ENCODE measurements around the gene ALG9. TPM values are rescaled to one million over a fixed set of nuclear protein-coding genes. Genes with fewer than 3 reads are reported as not detected.

The ALG9 gene
- total and polyA plus RNA-seq, 2 donors (not counting 1 experiment from before 2014, with no cell fraction given): 30.9 to 43.8 TPM

DNA sequence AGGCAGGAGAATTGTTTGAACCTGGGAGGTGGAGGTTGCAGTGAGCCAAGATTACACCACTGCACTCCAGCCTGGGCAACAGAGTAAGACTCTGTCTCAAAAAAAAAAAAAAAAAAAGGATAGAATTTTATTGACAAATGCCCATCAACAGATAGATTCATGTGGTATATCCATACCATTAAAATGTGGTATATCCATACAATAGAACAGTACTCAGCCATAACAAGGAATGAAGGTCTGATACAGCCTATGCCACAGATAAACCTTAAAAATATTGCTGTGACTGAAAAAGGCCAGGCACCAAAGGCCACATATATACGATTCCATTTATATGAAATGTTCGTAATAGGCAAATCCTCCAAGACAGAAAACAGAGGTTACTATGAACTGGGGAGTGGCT lies 59.9 kb downstream of the ALG9 start:
- H3K36me3 ChIP-seq (ENCODE audit: control insufficient read depth, insufficient read depth, low read length): no peaks in the 10 kb centered on the region
- no peaks in the 10 kb centered on the region for H3K4me1 ChIP-seq (ENCODE audit: control insufficient read depth, extremely low read depth, insufficient read depth, low read length)
- no peaks in the 10 kb centered on the region for H3K9me3 ChIP-seq (ENCODE audit: control insufficient read depth, insufficient read depth, low read depth, low read length)
- H3K79me2 ChIP-seq (ENCODE audit: control insufficient read depth, insufficient read depth, low read length): no peaks in the 10 kb centered on the region
- no peak overlapping the region for H3K4me2 ChIP-seq (ENCODE audit: extremely low read depth, insufficient read depth, low read length)
- no peak overlapping the region for H3K4me3 ChIP-seq (replicated peaks in 1 of 4; ENCODE audit: control extremely low read depth in 1 of 4, insufficient read depth in 1 of 4, low read depth in 3 of 4, low read length in 4 of 4)
- no peak overlapping the region for H3K9ac ChIP-seq (ENCODE audit: insufficient read depth, low read length)
- H3K27me3 ChIP-seq (ENCODE audit: control insufficient read depth, insufficient read depth, low read length): no peaks in the 10 kb centered on the region
- H4K20me1 ChIP-seq (ENCODE audit: control insufficient read depth, extremely low read depth, insufficient read depth, low read length): no peaks in the 10 kb centered on the region
- no peak for TF ChIP-seq EZH2 (IDR thresholded peaks at IDR 0.05; ENCODE audit: low read length, missing control alignments)
- TF ChIP-seq, protein P1, sequence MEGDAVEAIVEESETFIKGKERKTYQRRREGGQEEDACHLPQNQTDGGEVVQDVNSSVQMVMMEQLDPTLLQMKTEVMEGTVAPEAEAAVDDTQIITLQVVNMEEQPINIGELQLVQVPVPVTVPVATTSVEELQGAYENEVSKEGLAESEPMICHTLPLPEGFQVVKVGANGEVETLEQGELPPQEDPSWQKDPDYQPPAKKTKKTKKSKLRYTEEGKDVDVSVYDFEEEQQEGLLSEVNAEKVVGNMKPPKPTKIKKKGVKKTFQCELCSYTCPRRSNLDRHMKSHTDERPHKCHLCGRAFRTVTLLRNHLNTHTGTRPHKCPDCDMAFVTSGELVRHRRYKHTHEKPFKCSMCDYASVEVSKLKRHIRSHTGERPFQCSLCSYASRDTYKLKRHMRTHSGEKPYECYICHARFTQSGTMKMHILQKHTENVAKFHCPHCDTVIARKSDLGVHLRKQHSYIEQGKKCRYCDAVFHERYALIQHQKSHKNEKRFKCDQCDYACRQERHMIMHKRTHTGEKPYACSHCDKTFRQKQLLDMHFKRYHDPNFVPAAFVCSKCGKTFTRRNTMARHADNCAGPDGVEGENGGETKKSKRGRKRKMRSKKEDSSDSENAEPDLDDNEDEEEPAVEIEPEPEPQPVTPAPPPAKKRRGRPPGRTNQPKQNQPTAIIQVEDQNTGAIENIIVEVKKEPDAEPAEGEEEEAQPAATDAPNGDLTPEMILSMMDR (conservative IDR thresholded peaks at IDR 0.05 in 1 of 2, IDR thresholded peaks at IDR 0.05 in 1 of 2; ENCODE audit: low read depth in 1 of 2, low read length in 2 of 2): no peak
- H3K27ac ChIP-seq (ENCODE audit: insufficient read depth, low read length): no peak overlapping the region
- H2AFZ ChIP-seq (ENCODE audit: low read length): no peak overlapping the region
- DNase-seq (ENCODE audit: low read depth in 2 of 2): no peak

DNA sequence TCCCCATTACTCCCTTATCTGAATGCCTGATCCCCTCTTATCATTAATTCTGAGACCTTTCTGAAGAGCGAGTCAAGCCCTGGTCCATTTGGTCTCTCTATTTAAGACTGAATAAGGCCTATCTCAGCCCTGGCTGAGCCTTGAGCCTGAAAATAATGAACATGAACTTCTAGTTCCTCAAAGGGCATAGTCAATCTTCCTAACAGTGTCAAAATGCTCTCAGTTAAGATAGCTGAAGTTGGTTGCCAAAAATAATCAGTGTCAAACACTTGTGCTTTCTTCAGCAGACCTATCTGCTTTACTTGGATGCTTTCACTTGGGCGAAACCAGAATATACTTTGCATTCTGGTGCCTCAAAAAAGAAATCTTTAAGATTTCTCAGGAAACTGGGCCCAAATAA lies 62.5 kb downstream of the ALG9 start:
- H3K27me3 ChIP-seq (ENCODE audit: control insufficient read depth, insufficient read depth, low read length): no peaks in the 10 kb centered on the region
- H3K27ac ChIP-seq (ENCODE audit: insufficient read depth, low read length): no peak overlapping the region
- no peak overlapping the region for H3K9ac ChIP-seq (ENCODE audit: insufficient read depth, low read length)

DNA sequence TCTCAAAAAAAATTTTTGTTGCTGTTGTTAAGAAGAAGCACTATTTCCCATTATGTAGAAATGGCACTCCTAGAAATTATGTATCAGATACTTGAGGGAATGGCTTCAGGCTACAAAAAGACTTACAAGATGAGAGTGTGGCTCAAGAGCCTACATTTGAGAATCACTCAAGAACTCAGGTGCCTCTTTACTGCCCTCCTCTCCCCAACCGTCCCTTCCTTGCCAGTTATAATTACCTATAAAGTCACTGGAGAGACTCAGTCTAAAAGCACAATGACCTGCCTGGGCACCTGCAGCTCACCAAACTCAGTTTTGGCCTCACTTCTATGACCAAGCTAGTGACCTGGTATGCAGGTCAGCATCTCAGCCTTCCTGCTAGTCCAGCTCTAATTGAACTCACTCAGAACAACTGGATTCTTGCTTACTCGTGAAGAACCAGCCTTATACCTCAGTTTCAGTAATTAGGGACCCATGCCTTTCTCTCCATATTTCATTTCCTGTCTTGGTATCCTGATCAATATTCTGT lies 63.3 kb downstream of the ALG9 start:
- H3K9me3 ChIP-seq (ENCODE audit: control insufficient read depth, insufficient read depth, low read depth, low read length): no peaks in the 10 kb centered on the region
- no peaks in the 10 kb centered on the region for H3K27me3 ChIP-seq (ENCODE audit: control insufficient read depth, insufficient read depth, low read length)
- H3K4me1 ChIP-seq (ENCODE audit: control insufficient read depth, extremely low read depth, insufficient read depth, low read length): no peaks in the 10 kb centered on the region
- no peak overlapping the region for H3K9ac ChIP-seq (ENCODE audit: insufficient read depth, low read length)
- no peak overlapping the region for H3K4me2 ChIP-seq (ENCODE audit: extremely low read depth, insufficient read depth, low read length)
- no peaks in the 10 kb centered on the region for H3K79me2 ChIP-seq (ENCODE audit: control insufficient read depth, insufficient read depth, low read length)
- H4K20me1 ChIP-seq (ENCODE audit: control insufficient read depth, extremely low read depth, insufficient read depth, low read length): no peaks in the 10 kb centered on the region
- no peak overlapping the region for H2AFZ ChIP-seq (ENCODE audit: low read length)
- no peak overlapping the region for H3K27ac ChIP-seq (ENCODE audit: insufficient read depth, low read length)
- no peak for DNase-seq (ENCODE audit: low read depth in 2 of 2)
- TF ChIP-seq, protein P1 (conservative IDR thresholded peaks at IDR 0.05 in 1 of 2, IDR thresholded peaks at IDR 0.05 in 1 of 2; ENCODE audit: low read depth in 1 of 2, low read length in 2 of 2): no peak
- TF ChIP-seq EZH2 (IDR thresholded peaks at IDR 0.05; ENCODE audit: low read length, missing control alignments): no peak
- H3K36me3 ChIP-seq (ENCODE audit: control insufficient read depth, insufficient read depth, low read length): no peaks in the 10 kb centered on the region
- no peak overlapping the region for H3K4me3 ChIP-seq (replicated peaks in 1 of 4; ENCODE audit: control extremely low read depth in 1 of 4, insufficient read depth in 1 of 4, low read depth in 3 of 4, low read length in 4 of 4)

More for the DNA sequence above, 62.5 kb downstream of the ALG9 start:
- no peak overlapping the region for H2AFZ ChIP-seq (ENCODE audit: low read length)
- no peak overlapping the region for H3K4me2 ChIP-seq (ENCODE audit: extremely low read depth, insufficient read depth, low read length)
- no peaks in the 10 kb centered on the region for H3K9me3 ChIP-seq (ENCODE audit: control insufficient read depth, insufficient read depth, low read depth, low read length)
- no peaks in the 10 kb centered on the region for H3K4me1 ChIP-seq (ENCODE audit: control insufficient read depth, extremely low read depth, insufficient read depth, low read length)
- no peak overlapping the region for H3K4me3 ChIP-seq (replicated peaks in 1 of 4; ENCODE audit: control extremely low read depth in 1 of 4, insufficient read depth in 1 of 4, low read depth in 3 of 4, low read length in 4 of 4)
- no peaks in the 10 kb centered on the region for H4K20me1 ChIP-seq (ENCODE audit: control insufficient read depth, extremely low read depth, insufficient read depth, low read length)
- no peak for TF ChIP-seq EZH2 (IDR thresholded peaks at IDR 0.05; ENCODE audit: low read length, missing control alignments)
- TF ChIP-seq, protein P1 (conservative IDR thresholded peaks at IDR 0.05 in 1 of 2, IDR thresholded peaks at IDR 0.05 in 1 of 2; ENCODE audit: low read depth in 1 of 2, low read length in 2 of 2): no peak
- no peaks in the 10 kb centered on the region for H3K79me2 ChIP-seq (ENCODE audit: control insufficient read depth, insufficient read depth, low read length)
- DNase-seq (ENCODE audit: low read depth in 2 of 2): no peak
- no peaks in the 10 kb centered on the region for H3K36me3 ChIP-seq (ENCODE audit: control insufficient read depth, insufficient read depth, low read length)
